Ascending aorta (tissue), 2 donors: ENCODE data around the gene ELL2. TPM values are rescaled to one million over a fixed set of nuclear protein-coding genes. Genes with fewer than 3 reads are reported as not detected.

Experiments used
- DNase-seq, 2 donors: peaks; one replicate each; pipeline ENCODE4 v3.0.0-alpha.2; 2019; ENCODE audit warnings: low spot score in 2 of 2
- H3K27ac ChIP-seq, 2 donors: fragments of 200-600 bp; sonication (generic); one replicate each; pipeline ENCODE4 v1.5.1; 2016 to 2017; ENCODE audit warnings: mild to moderate bottlenecking in 1 of 2
- H3K27me3 ChIP-seq: fragments of 200-600 bp; sonication (generic); one replicate; pipeline ENCODE4 v1.5.1; 2017
- H3K36me3 ChIP-seq, 2 donors: fragments of 200-600 bp; sonication (generic); one replicate each; pipeline ENCODE4 v1.5.1; 2016
- H3K4me1 ChIP-seq, 2 donors: fragments of 200-600 bp; sonication (generic); one replicate each; pipeline ENCODE4 v1.5.1; 2016 to 2017; ENCODE audit warnings: mild to moderate bottlenecking in 1 of 2
- H3K4me3 ChIP-seq, 2 donors: fragments of 200-600 bp; sonication (generic); one replicate each; pipeline ENCODE4 v1.5.1; 2016 to 2017; ENCODE audit warnings: mild to moderate bottlenecking in 1 of 2
- H3K9me3 ChIP-seq, 2 donors: fragments of 200-600 bp; sonication (generic); one replicate each; pipeline ENCODE4 v1.5.1; 2016
- intact Hi-C: fragments of 100-400 bp; cut with DNase I; formaldehyde crosslinking; loops from one replicate; pipeline ENCODE4 v1.15.1; 2023
- total RNA-seq: library from RNA; depleted of rRNA; stranded (reverse); fragments of >200 nt; gene quantifications from one replicate; pipeline ENCODE4 v1.1.0, GENCODE V29; 2016
- TF ChIP-seq, protein P1 (sequence below), 3 experiments: fragments of 200-600 bp in 2 of 3; fragments of 450-650 bp in 1 of 3; sonication (generic) in 2 of 3; IDR thresholded peaks; one replicate each; pipeline ENCODE4 v1.5.1; 2016 to 2019; ENCODE audit warnings: antibody characterized with exemption in 3 of 3, mild to moderate bottlenecking in 1 of 3, moderate library complexity in 1 of 3

ELL2 gene
- total RNA-seq, 1 donor from 2014 or later = 26.0 TPM

DNA sequence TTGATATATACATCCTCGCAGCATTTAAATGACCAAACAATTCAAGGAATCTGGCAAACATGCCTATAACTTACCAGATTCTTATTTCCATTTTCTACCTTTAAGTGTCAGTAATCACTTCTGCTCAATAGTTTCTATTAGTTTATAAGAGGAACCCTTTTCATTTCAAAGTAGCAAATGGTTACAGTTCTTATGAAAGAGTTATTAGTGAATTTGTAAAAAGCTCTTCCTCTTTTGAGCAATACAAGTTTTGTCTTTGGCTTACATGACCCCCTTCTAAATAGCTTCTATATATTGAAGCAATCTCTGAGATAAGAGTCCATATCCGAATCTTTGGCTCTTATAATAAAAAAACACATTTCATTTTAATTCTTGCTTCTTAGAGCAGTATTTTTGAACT, 42.0 kb downstream of the ELL2 start:
- no peaks in the 10 kb centered on the region for H3K9me3 ChIP-seq
- no peak overlapping the region for H3K4me3 ChIP-seq
- H3K4me1 ChIP-seq = peaks cover 0 to 20% of the 10 kb centered on the region in 2 donors
- TF ChIP-seq, protein P1, sequence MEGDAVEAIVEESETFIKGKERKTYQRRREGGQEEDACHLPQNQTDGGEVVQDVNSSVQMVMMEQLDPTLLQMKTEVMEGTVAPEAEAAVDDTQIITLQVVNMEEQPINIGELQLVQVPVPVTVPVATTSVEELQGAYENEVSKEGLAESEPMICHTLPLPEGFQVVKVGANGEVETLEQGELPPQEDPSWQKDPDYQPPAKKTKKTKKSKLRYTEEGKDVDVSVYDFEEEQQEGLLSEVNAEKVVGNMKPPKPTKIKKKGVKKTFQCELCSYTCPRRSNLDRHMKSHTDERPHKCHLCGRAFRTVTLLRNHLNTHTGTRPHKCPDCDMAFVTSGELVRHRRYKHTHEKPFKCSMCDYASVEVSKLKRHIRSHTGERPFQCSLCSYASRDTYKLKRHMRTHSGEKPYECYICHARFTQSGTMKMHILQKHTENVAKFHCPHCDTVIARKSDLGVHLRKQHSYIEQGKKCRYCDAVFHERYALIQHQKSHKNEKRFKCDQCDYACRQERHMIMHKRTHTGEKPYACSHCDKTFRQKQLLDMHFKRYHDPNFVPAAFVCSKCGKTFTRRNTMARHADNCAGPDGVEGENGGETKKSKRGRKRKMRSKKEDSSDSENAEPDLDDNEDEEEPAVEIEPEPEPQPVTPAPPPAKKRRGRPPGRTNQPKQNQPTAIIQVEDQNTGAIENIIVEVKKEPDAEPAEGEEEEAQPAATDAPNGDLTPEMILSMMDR (IDR thresholded peaks at IDR 0.05) = no peak
- no peaks in the 10 kb centered on the region for H3K27me3 ChIP-seq
- peaks cover 0 to 4% of the 10 kb centered on the region in 2 donors for H3K36me3 ChIP-seq
- DNase-seq = no peak
- H3K27ac ChIP-seq = no peak overlapping the region
- intact Hi-C loops = no loop called here

DNA sequence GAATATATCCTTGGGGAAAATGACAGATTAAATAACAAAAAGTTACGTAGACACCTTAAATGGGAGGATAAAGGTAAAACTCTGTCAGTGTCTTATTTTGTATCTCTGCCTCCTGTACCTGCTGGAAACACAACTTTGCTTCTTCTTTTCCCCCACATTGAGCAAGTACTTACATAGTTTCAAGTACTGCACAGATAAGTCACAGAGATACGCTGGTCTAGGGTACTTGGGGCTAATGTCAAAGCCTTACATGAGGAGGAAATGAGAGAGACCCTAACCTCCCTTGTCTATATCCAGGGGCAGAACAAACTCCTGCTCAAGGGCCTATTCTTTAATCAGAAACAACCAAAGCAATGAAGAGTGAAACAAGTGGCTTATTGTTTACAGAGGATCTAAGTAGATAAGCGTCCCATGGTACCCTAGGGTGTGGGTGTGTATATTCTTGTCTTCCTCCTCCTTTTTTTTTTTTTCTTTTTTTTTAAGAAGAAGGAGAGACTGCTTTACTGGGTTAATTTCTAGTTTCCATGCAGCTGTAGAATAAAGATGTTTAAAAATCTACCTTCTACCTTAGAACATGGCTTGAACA, 43.1 kb downstream of the ELL2 start:
- peaks cover 0 to 6% of the 10 kb centered on the region in 2 donors for H3K36me3 ChIP-seq
- no peak overlapping the region for H3K4me3 ChIP-seq
- intact Hi-C loops = no loop called here
- H3K9me3 ChIP-seq = no peaks in the 10 kb centered on the region
- H3K27ac ChIP-seq = no peak overlapping the region
- H3K27me3 ChIP-seq = no peaks in the 10 kb centered on the region
- TF ChIP-seq, protein P1 (IDR thresholded peaks at IDR 0.05) = no peak
- no peak for DNase-seq
- peaks cover 0 to 16% of the 10 kb centered on the region in 2 donors for H3K4me1 ChIP-seq

DNA sequence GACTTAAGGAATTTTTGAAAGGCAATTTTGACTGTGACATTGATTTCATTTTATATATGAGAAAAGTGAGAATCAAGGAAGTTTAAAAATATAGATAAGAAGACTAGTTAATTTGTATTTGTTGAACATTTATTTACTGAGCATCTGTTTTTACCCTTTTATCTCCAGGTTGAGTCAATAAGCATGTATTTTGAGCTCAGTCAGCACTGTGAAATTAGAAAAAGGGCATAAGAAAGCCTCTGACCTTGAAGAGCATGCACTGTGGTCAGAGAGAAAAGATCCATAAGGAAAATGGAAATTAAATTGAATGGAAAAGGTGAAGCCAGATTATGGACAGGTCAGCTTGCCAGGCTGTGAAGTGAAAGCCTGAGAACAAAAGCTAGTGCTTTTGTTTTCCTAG, 44.4 kb downstream of the ELL2 start:
- no peaks in the 10 kb centered on the region for H3K9me3 ChIP-seq
- peaks cover 0 to 12% of the 10 kb centered on the region in 2 donors for H3K4me1 ChIP-seq
- intact Hi-C loops = no loop called here
- peaks cover 0 to 9% of the 10 kb centered on the region in 2 donors for H3K36me3 ChIP-seq
- no peak overlapping the region for H3K27ac ChIP-seq
- DNase-seq = no peak
- H3K27me3 ChIP-seq = no peaks in the 10 kb centered on the region
- no peak overlapping the region for H3K4me3 ChIP-seq
- TF ChIP-seq, protein P1 (IDR thresholded peaks at IDR 0.05) = no peak

DNA sequence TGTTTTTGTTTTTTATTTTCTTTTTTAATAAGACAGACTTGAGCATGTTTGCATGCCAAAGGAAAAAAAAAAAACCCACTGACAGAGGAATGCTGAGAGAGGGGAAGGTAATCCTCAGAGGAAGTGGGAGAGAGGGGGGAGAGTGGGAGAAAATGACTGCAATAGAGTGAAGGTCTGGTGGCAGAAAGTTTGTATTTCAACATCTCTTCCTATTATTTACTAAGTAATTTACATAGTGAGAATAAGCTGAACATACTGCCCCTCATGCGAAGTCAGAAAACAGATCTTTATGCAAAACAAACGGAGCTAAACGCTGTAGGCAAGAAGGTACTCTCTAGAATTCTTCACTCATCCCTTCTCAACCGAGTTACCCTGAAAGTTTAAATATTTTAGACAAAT, 45.0 kb downstream of the ELL2 start:
- TF ChIP-seq, protein P1 (IDR thresholded peaks at IDR 0.05) = no peak
- Histone ChIP-seq H3K36me3 (peaks cover 4 to 9% of the 10 kb centered on the region in 2 donors), H3K27me3 (no peaks in the 10 kb centered on the region), H3K27ac (no peak overlapping the region), H3K9me3 (no peaks in the 10 kb centered on the region), H3K4me1 (peaks cover 0 to 9% of the 10 kb centered on the region in 2 donors), H3K4me3 (no peak overlapping the region)
- intact Hi-C loops = no loop called here
- DNase-seq = no peak

DNA sequence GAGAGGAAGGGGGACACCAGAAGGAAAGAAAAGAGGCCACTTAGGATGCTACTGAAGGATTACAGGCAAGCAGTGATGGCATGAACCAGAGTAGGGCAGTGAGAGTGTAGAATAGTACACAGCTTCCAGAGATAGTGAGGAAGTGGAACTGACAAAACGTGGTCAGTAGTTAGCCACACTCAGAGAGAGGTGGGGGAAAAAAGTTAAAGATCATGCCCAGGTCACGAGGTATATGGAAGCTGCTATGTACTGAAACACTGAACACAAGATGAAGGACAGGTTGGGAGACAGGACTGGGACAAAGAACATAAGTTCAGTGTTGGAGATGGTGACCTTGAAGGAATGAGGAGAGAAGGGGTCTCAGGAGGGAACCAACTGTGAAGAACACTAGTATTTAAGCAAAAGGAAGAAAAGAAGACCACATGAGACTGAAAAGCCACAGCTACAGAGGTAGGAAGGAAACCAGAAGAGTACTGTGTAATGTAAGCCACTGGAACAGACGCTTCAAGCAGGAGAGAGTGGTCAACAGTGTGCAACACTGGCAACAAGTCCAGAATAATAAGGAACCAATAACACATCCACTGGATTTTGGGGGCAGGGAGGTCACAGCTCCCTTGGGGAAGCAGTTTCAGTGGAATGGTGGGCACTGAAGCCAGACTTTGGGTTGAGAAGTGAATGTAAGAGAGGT, 45.5 kb downstream of the ELL2 start:
- DNase-seq = no peak
- Histone ChIP-seq H3K9me3 (no peaks in the 10 kb centered on the region), H3K4me3 (no peak overlapping the region), H3K27me3 (no peaks in the 10 kb centered on the region), H3K27ac (no peak overlapping the region), H3K4me1 (peaks cover 0 to 12% of the 10 kb centered on the region in 2 donors), H3K36me3 (peaks cover 7 to 14% of the 10 kb centered on the region in 2 donors)
- TF ChIP-seq, protein P1 (IDR thresholded peaks at IDR 0.05) = no peak
- intact Hi-C loops = no loop called here
